ENCODE data around the gene CDC25A. TPM values are rescaled to one million over a fixed set of nuclear protein-coding genes. Genes with fewer than 3 reads are reported as not detected.

Gene CDC25A
- total RNA-seq, 1 experiment from 2014 or later, result 12.6 TPM

DNA sequence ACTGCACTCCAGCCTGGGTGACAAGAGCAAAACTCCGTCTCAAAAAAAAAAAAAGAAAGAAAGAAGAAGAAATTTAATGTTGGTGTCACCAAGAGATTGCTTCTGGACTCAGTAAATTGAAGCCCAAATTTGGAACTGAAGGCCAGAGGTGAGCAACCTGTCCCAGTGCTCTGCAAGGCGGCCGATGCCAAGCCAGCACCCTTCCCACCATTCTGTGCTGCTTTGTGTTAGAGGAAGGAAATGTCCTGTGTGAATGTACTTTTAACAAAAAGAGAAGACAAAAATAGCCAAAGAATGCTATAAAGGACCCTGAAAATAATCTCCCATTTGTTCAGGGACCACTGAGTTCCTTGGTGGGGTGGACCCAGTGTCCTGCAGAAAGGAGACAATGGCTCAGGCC is 44.6 kb downstream of the CDC25A start:
- DNase-seq (ENCODE audit: extremely low read depth, low read depth), result no peak

DNA sequence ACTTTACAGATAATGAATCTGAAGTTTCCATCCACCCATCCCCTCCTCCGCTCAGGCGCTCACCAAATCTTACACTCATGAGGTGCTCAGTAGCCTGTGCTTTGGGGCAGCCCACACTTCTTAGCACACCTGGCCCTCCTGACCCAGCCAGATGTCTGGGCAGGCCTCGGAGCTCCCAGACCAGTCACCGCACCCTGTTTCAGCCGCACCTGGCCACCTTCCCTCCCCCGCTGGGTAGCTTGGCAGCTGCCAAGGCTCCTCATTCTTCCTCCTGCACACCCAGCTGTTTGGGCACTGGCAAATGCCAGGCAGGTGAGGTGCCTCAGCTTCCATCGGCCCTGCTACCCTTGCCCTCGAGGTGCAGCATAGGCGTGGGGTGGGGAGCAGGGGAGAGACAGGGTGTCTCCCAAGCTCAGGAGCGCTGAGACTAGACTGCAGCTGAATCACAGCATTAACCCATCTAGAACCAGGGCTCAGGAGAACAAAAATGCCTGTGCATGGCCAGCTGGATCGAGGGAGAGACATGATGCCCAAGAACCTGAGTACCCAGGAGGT is 45.8 kb downstream of the CDC25A start:
- DNase-seq (ENCODE audit: extremely low read depth, low read depth), result no peak

DNA sequence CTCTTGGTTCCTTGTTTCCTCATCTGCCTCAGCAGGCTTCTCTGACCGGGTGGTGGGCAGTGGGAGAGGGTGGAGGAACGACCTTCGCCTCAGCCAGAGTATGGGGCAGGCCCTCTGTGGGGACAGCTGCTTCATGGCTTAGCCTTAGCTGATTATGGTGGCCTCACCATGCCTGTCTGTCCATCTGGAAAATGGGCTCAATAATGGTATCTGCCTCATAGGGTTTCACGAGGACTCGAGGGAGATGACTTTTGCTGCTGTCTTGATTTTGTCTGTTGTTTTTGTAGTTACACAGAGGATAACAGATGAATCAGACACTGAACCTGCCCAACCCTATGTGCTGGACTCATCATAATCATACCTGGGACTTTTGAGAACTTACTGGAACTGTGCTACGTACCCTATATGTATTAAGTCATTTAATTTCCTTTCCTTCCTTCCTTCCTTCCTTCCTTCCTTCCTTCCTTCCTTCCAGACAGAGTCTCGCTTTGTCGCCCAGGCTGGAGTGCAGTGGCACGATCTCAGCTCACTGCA is 46.5 kb downstream of the CDC25A start:
- DNase-seq (ENCODE audit: extremely low read depth, low read depth), result no peak

DNA sequence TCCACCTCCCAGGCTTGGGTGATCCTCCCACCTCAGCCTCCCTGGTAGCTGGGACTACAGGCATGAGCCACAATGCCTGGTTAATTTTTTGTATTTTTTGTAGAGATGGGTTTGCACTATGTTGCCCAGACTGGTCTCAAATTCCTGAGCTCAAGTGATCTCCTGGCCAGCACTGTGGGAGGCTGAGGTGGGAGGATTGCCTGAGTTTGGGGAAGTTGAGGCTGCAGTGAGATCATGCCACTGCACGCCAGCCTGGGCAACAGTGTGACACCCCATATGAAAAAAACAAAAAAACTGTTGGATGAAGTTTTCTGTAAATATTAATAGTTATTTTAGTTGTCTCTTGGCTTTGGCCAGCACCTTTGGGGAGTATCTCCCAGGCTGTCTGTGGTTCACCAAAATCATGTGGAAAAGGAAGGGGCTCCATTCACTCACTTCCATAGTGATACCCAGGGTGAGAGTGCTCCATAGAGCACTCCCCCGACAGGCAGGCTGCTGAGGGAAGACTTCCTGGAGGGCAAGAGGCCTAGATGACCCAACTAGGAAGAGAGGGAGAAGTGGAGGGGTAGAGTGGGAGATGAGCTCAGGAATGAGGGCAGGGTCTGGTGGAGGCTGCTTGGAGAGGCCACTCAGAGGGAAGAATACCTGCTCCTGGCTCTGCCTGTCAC is 47.1 kb downstream of the CDC25A start:
- no peak for DNase-seq (ENCODE audit: extremely low read depth, low read depth)

DNA sequence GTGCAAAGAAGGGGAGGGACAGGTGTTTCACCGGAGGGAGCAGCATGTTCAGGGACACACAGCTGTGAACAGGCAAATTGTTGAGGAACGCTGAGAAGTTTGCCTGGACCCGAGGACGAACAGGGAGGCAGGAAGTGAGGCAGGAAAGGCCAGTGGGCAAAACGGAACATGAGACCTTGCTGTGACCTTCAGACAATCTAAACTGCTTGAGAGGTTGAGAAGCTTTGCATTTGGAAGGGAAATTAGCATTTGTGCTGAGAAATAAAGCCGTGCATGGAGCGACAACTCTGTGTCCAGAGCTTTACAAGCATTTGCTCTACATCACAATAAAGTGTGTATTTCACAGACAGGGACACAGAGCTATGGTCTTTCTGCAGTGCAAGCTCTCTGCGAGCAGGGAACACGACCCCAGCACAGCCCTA is 47.9 kb downstream of the CDC25A start:
- DNase-seq (ENCODE audit: extremely low read depth, low read depth), result no peak

DNA sequence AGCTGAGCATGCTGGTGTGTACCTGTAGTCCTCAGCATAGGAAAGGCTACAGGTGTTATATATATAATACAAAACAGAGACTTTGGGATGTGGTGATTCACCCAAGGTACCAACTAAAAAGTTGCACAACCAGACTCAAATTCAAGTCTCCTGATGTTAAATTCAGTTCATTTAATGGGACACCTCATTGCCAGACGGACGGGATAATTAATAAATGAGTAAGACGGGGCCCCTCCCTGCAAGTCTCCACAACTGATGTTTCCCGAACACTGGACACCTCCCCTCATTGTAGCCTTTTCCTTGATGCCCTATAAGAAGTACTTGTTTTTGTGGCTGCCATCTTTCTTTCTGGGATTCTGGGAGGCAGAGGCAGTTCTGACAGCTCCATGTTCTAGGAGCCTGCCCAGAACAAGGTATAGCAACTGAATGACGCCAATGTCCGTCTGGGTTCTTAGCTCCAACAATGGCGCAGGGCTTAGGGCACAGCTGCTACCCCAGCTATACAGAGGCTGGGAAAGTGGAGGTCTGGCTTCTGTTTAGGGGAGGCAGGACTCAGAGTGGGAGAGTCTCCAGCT is 50.7 kb downstream of the CDC25A start:
- no peak for DNase-seq (ENCODE audit: extremely low read depth, low read depth)

DNA sequence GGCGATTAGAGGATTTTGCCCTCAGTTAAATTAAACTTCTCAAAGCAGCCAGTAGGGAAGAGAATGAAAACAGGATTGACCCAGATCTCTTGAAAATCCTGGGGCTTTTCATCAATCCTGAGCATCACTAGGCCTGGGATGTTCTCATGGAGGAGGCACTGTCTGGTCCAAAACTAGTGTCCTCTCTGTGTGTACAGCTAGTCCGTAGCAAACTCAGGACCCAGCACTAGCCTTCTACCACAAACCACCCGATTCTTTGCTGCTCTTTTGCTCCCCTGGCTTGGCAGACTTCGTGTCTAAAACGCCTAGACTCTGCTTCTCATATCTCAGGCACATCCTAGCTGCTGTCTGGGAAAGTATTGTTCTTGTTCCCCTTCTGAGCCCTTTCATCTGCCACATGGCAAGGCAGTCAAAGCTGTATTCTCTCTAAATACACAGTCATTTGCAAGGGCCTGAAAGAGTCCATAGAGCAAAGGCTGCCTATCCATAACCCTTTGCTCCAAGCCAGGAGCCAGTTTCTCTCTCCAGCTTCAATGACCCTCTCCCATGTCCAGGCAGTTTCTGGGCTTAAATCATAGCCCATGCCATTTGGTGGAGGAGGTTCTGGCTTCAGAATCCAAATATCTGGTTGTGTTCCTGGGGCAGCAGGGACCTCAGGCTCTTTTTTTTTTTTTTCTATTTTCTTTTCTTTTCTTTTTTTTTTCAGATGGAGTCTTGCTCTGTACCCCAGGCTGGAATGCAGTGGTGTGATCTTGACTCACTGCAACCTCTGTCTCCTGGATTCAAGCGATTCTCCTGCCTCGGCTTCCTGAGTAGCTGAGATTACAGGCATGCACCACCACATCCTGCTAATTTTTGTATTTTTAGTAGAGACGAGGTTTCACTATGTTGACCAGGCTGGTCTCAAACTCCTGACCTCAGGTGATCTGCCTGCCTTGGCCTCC is 52.4 kb downstream of the CDC25A start:
- DNase-seq (ENCODE audit: extremely low read depth, low read depth), result no peak

DNA sequence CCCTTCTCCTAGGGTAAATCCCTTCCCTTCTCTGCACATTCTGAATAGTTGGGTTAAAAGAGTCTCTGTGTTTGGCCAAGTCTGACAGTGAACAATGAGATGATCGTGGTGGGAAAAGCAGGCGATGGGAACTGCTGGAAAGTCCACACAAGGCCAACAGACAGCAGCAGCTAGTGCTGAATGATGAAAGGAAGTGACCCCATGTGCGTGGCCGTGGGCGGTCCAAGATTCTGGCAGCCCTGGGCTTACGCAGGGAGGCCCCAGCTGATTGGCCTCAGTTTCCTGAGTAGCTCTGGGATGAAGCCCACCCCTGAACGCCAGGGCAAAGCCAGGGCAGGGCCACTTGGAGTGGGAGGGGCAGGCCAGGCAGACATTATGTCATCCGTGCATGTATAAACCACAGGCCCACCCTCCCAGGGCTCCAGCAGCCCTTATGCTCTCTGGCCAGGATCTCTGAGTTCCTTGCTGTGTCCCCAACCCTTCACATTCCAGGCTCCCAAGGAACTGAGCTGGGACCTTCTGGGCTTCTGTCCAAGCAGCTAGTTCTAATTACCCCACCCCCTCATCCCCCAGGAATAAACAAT is 57.8 kb downstream of the CDC25A start:
- DNase-seq (ENCODE audit: extremely low read depth, low read depth), result no peak

DNA sequence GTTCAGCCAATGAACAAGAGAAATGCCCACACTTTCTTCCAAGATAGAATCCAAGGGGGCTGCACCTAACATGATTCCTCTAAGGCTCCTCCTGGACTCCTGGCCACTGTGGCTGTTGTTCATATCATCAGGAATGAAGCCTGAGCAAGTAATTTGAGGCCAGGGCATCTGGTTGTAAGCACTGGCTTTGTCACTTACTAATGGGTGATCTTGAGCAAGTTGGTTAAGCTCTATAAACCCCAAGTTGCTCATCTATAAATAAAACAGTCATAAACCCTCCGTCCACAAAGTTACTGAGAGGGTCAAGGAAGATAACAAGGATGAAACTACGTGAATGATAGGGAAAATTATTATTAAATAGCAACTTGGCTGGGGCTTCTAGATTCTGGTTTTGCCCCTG is 58.3 kb downstream of the CDC25A start:
- no peak for DNase-seq (ENCODE audit: extremely low read depth, low read depth)

DNA sequence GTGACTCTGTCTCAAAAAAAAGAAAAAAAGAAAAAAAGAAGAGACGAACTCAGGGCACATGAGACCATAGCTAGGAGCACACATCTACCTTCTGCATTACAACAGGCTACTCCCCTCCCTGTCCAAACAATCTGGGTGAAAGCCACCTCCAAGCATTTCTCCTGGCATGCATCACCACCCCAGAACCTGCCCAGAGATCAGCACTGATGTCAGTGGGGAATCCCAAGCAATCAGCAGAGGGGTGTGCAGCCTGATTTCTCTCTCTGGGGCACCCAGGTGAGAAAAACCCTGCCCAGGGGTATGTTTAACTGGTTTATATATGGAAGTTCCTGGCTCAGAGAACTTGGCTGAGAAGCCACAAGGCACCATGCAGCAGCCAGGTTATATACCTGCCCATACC is 59.4 kb downstream of the CDC25A start:
- no peak for DNase-seq (ENCODE audit: extremely low read depth, low read depth)

DNA sequence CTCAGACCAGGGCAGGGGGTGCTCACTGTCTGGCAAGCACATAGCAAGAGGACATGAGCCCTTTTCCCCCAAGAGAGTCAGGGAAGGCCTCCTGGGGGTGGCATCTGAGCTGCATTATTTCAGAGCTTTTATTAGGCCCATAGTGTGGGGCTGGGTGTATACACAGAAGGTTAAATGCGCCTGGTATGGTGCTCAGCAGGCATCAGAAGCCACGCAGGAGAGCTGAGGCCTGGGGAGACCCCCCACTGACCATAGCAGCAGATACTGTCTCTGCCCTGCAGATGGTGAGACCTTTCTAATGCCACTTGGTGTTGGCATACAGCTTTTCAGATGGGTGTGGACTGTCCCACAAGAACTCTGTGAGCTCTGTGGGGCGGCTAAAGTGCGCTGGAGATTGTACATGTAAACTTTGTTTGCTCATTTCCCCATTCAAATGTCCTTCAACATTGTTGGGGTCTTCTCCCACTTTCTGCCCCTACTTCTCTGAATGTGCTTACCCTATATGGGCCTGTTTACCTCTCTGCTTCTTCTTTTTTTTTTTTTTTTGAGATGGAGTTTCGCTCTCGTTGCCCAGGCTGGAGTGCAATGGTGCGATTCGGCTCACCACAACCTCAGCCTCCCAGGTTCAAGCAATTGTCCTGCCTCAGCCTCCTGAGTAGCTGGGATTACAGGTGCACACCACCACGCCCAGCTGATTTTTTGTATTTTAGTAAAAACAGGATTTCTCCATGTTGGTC is 62.2 kb downstream of the CDC25A start:
- no peak for DNase-seq (ENCODE audit: extremely low read depth, low read depth)

DNA sequence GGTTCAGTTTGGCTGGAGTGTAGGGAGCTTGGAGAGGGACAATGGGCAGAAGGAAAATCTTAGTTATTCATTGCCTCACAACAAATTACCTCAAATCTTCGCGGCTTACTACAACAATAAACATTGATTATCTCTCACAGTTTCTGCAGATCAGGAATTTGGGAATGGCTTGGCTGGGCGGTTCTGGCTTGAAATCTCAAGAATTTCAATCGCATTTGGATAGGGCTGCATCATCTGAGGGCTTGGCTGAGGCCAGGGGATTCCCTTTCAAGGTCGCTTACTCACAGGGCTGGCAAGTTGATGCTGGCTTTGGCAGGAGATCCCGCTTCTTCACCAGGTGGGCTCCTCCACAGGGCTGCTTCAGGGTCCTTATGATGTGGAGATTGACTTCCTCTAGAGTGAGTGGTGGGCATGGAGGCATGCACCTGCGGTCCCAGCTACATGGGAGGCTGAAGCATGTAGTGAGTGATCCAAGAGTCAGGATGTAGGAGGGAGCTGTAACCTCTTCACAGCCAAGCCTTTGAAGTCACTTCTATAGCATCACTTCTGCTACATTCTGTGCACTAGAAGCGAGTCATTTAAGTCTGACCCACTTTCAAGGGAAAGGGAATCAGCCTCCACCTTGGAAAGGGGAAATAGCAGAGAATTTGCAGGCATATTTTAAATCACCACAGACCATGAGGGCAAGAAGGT is 63.1 kb downstream of the CDC25A start:
- no peak for DNase-seq (ENCODE audit: extremely low read depth, low read depth)

DNA sequence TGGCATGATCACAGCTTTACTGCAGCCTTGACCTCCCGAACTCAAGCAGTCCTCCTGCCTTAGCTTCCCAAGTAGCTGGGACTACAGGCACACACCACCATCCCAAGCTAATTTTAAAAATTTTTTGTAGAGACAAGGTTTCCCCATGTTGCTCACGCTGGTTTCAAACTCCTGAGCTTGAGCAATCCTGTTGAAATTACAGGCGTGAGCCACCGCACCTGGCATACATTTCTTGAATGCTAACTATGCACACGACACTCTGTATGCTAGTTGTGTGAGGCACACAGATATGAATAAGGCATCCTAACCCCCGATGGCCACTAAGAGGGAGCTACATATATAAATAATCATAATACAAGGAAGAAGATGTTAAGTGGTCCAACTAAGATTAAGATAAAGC is 64.9 kb downstream of the CDC25A start:
- no peak for DNase-seq (ENCODE audit: extremely low read depth, low read depth)

DNA sequence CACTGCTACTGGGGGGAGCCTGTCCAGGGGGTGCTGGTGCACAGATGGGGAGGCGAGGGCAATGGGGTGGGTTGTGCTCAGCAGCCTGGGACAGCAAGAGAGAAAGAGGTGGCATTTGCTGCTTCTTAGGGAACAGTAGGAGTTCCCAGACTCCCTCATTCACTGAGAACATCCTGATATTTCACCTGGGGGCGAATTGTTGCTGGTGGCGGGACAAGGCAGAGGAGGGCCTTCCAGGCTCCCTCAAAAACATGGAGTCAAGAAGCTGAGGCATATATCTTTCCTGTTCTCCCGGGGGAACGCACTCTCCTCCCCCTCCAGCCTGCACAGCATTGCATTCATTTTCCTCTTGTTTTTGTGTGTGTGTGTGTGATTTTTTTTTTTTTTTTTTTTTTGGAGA is 65.7 kb downstream of the CDC25A start:
- DNase-seq (ENCODE audit: extremely low read depth, low read depth), result no peak

DNA sequence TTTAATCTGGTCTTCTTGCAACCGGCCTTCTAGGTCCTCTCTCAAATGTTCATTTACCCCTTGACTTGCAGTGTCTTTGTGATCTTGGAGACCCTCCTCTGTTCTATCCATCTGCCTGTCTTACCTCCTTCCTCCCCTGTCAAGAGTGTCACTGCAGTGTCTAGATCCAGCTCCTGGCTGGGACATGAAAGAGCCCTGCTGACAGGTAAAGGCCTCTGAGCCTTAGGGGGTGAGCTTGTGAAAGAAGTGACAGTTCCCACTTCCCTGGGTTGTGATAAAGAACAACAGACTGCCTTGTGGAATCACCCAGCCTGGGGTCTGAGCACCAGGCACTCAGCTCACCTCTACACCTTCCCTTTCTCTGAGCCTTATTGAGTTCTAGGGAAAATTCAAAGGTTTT is 68.0 kb downstream of the CDC25A start:
- DNase-seq (ENCODE audit: extremely low read depth, low read depth), result no peak

DNA sequence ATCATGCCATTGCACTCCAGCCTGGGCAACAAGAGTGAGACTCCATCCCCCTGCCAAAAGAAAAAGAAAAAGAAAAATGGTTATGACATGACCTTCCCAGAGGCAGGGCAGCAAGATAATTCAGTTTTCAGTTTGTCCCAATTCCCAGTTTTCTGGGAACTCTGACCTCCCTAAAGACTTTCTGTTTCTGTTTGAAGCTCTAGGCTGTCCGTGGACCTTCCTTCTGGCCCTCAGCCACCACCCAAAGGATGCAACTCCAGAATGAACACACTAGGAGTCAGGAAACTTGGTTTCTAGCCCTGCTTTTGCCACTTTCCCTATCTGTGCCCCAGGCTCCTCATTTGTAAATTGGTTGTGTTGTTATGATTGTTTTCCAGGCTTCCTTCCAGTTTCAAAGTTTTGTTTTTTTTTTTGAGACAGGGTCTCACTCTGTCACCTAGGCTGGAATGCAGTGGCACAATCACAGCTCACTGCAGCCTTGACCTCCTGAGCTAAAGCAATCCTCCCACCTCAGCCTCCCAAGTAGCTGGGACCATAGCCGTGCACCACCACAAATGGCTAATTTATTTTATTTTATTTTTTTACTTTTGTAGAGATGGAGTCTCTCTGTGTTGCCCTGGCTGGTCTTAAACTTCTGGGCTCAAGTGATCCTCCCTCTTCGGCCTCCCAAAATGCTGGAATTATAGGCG is 68.6 kb downstream of the CDC25A start:
- DNase-seq (ENCODE audit: extremely low read depth, low read depth), result no peak

DNA sequence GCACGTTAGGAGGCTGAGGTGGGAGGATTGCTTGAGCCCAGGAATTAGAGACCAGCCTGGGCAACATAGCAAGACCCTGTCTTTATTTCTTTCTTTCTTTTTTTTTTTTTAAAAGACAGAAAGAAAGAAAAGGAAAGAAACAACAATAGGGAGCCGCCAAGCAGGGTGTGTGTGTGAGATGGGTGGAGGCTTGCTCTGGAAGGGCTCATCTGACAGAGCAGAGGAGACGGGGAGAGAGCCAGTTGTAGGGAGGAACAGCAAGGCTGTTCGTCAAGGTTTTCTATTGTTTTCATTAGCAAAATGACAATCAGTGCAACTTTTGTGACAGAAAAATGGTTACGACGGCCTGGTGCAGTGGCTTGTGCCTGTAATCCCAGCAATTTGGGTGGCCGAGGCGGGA is 69.3 kb downstream of the CDC25A start:
- DNase-seq (ENCODE audit: extremely low read depth, low read depth), result no peak

DNA sequence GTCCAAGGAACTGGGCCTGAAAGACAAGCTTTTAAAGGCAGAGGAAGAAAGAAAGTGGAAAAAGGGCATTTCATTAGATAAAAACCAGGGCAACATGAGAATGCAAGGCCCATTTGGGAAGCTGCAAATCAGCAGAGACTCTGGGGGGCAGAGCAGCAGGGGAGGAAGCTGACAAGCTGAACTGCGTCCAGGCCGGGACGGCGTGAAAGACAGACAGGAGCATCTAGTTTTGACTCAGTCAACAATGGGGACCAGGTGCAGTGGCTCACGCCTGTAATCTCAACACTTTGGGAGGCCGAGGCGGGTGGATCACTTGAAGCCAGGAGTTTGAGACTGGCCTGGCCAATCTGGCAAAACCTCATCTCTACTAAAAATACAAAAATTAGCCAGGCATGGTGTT is 69.9 kb downstream of the CDC25A start:
- DNase-seq (ENCODE audit: extremely low read depth, low read depth), result no peak

DNA sequence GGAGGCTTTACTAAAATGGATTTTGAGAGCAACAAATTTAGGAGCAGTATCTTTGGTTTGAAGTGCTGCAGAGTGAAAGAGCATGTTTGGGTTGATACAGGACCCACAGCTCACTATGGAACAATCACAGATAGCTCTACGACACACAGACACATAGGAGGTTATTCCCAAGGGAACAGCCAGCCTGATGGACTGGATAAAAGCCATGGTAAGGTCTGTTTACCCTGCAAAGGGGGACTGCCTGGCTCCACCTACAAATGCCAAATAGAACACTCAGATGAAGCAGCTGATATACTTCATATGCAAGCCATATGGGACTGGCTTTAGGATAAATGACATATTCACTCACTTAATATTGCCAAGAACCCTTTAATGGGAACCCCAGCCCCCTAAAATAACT is 75.4 kb downstream of the CDC25A start:
- DNase-seq (ENCODE audit: extremely low read depth, low read depth), result no peak
